ENCODE measurements around the gene GPR160. TPM values are rescaled to one million over a fixed set of nuclear protein-coding genes. Genes with fewer than 3 reads are reported as not detected.
"Not testable (repeated sequence)": the region's sequence is repeated elsewhere in the genome, so short reads cannot be mapped to it uniquely, and the experiment has no call there.

GPR160 gene
- total RNA-seq, 2 donors from 2014 or later: 26.4 to 31.9 TPM

DNA sequence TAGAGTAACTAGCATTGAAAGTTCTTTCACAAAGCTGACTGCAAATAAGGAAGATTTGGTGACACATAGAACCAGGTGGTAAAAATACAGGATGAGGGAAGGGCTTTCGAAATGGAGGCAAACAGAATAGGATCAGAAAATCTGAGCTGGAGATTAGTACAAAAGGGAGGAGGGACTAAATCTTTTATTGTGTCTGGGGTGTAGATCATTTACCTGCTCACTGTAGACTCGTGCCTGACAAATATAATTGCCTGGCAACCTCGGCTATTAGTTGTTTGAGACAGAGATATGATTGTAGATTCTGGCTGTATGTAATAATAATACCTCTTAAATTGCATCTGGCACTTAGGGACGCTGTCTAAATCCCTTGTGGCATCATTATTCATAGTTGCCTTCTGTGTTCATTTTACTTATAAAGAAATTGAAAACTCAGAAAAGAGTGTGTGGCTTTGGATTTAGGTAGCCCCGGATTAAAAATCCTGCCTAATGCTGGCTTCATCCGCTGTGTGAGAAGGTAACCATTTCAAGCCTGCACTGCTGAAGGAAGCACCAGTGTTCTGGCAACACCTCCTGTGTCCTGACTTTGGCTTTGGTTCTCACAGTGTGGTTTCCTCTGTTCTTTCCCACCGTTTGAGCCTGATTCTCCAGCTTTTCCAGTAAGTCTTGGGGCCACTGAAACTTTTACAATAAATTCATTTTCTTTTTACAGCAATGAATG is 25.0 kb upstream of the GPR160 start:
- Histone ChIP-seq H3K27ac (no peak overlapping the region), H3K9me3 (no peaks in the 10 kb centered on the region), H3K4me3 (no peak overlapping the region), H3K27me3 (no peaks in the 10 kb centered on the region), H3K36me3 (replicated peaks in 1 of 2; ENCODE audit: insufficient read depth in 1 of 2, low read depth in 2 of 2) (no peaks in the 10 kb centered on the region), H3K4me1 (peaks cover 6% of the 10 kb centered on the region)
- intact Hi-C loops (cut with DNase I): no loop called here
- WGBS, 2 donors: 12 to 15% methylated on average over 7 of the region's 7 CpGs
- no peak for DNase-seq
- TF ChIP-seq CTCF (IDR thresholded peaks at IDR 0.05) (no peak), POLR2A (IDR thresholded peaks at IDR 0.05) (no peak)
- peak; percentile 33 for ATAC-seq

- H3K9me3 ChIP-seq: no peaks in the 10 kb centered on the region
- WGBS, 2 donors: 78 to 80% methylated on average over 3 of the region's 3 CpGs
- H3K4me1 ChIP-seq: peaks cover 6% of the 10 kb centered on the region
- no peak overlapping the region for H3K4me3 ChIP-seq
- no peak for TF ChIP-seq CTCF (IDR thresholded peaks at IDR 0.05)
- no peak for TF ChIP-seq POLR2A (IDR thresholded peaks at IDR 0.05)
- H3K27me3 ChIP-seq: no peaks in the 10 kb centered on the region
- no peaks in the 10 kb centered on the region for H3K36me3 ChIP-seq (replicated peaks in 1 of 2; ENCODE audit: insufficient read depth in 1 of 2, low read depth in 2 of 2)
- H3K27ac ChIP-seq: no peak overlapping the region
- no peak for ATAC-seq
- intact Hi-C loops (cut with DNase I): no loop called here
- no peak for DNase-seq
Measured at GRCh38 chr3:170016057-170016456, 21.7 kb upstream of the GPR160 start.

DNA sequence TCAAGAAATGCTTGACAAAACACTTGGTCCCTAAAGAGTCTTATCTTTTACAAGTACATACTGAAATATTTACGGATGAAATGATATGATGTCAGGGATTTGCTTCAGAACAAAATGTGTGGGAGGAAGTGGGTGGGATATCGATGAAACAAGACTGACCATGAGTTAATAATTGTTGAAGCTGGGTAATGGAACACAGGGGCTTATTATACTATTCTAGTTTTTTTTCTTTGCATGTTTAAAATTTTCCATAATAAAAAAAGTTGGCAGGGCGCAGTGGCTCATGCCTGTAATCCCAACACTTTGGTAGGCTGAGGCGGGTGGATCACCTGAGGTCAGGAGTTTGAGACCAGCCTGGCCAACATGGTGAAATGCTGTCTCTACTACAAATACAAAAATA is 18.5 kb upstream of the GPR160 start:
- intact Hi-C loops (cut with DNase I); DNase-seq; H3K4me3 ChIP-seq; H3K36me3 ChIP-seq (replicated peaks in 1 of 2; ENCODE audit: insufficient read depth in 1 of 2, low read depth in 2 of 2); H3K9me3 ChIP-seq; H3K27me3 ChIP-seq; H3K27ac ChIP-seq: not testable (repeated sequence)
- H3K4me1 ChIP-seq: peaks cover 12% of the 10 kb centered on the region
- peak; percentile 42 for ATAC-seq
- WGBS, 2 donors: 34 to 38% methylated on average over 4 of the region's 4 CpGs

- WGBS, 2 donors: 84 to 90% methylated on average over 3 of the region's 3 CpGs
- ATAC-seq (no peak), DNase-seq (no peak)
- intact Hi-C loops (cut with DNase I): no loop called here
- Histone ChIP-seq H3K27me3 (no peaks in the 10 kb centered on the region), H3K36me3 (replicated peaks in 1 of 2; ENCODE audit: insufficient read depth in 1 of 2, low read depth in 2 of 2) (no peaks in the 10 kb centered on the region), H3K4me1 (peaks cover 12% of the 10 kb centered on the region), H3K9me3 (no peaks in the 10 kb centered on the region), H3K27ac (no peak overlapping the region), H3K4me3 (no peak overlapping the region)
- no peak for TF ChIP-seq POLR2A (IDR thresholded peaks at IDR 0.05)
- TF ChIP-seq CTCF (IDR thresholded peaks at IDR 0.05): no peak
Measured at GRCh38 chr3:170021083-170021482, 16.7 kb upstream of the GPR160 start.

GRCh38 chr3:170022336-170022735 is 15.5 kb upstream of the GPR160 start:
- no peak for ATAC-seq
- 66% methylated on average over 4 of the region's 4 CpGs for WGBS, 2 donors
- Histone ChIP-seq H3K27me3 (no peaks in the 10 kb centered on the region), H3K9me3 (no peaks in the 10 kb centered on the region), H3K27ac (no peak overlapping the region), H3K4me1 (peaks cover 12% of the 10 kb centered on the region), H3K36me3 (replicated peaks in 1 of 2; ENCODE audit: insufficient read depth in 1 of 2, low read depth in 2 of 2) (no peaks in the 10 kb centered on the region), H3K4me3 (no peak overlapping the region)
- intact Hi-C loops (cut with DNase I): no loop called here
- no peak for DNase-seq
- no peak for TF ChIP-seq CTCF (IDR thresholded peaks at IDR 0.05)

Measured in body of pancreas (tissue), 4 donors.